GM18867 (cell line): Measurements from ENCODE around the gene TNP2.
A peak's percentile ranks its signal among the peaks of the same experiment; 100 is the strongest.
"Not testable (repeated sequence)": the region's sequence is repeated elsewhere in the genome, so short reads cannot be mapped to it uniquely, and the experiment has no call there.

ENCODE experiments used
- ATAC-seq: cut with Tn5 transposase; IDR thresholded peaks from one replicate; pipeline ENCODE4 v1.9.1; 2021; ENCODE audit warnings: mild to moderate bottlenecking, moderate library complexity; ENCODE audit not compliant: unreplicated experiment

The TNP2 gene

DNA sequence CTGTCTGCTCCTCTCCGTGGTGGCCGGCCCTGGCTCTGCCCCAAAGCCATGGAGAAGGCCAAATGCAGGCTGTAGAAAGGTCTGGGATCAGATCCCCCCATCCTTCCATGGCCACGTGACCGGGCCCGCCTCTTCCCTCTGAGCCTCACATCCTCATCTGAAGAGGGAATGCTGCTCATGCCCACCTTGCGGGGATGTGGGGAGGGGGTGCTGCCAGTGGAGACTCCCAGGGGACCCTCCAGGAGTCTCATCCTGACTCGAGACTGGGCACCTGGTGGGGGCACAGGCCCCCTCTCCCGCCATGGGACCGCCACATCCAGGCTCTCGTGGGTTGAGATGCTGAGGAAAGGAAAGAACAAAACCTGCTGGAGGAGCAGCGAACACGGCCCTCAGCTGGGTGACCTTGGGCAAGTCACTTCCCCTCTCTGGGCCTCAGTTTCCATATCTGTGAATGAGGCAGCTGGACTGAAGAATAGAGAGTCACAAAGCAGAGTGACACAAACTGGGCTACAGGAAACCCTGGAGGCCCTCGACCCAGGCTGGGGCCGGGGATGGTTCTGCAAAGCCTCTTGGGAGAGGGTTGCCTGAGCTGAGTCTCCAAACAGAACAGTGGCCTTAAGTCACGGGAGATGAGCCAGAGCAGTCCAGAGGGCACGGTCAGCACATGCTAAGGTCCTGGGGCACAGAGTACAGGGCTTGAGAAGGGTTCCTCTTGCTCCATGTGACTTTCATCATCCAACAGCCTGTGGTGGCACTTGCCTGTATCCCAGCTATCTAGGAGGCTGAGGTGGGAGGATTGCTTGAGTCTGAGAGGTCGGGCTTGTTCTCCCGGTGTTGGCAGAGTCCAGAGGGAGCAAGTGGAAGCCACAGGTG, 43.2 kb downstream of the TNP2 start:
- ATAC-seq = no peak

DNA sequence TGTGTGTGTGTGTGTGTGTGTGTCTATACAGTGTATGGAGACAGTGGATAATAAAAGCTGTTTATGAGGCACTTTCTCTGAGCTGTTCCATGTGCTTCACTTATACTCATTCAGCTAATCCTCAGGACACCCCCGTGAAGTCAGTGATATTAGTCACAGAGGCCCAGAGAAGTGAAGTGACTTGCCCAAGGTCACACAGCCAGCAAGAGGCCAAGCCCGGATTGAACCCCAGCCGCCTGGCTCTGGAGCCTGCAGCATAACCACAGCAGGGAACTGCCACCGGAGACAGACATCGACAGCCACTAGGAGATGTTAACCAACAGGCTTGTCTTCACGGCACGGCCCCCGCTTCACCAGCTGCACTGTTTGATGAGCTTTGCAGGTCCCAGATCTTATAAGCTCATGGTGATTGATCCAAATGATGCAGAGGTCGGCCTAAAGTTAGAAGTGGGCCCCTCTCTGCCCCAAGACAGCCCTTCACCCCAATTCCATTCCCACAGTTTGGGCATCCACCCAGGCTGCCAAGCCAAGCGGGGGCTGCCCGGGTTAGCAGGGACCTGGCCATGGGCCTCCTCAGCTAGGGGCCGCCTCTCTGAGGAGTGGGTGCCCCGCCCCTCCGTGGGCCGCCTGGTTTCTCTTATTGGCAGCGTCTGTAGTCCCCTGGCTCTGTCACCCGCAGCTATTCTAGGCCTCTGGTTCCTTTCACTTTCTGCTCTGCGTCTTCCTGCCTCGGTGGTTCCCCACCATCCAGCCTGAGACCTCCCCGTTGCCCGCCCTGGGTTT, 44.0 kb downstream of the TNP2 start:
- ATAC-seq = peak; percentile 86

DNA sequence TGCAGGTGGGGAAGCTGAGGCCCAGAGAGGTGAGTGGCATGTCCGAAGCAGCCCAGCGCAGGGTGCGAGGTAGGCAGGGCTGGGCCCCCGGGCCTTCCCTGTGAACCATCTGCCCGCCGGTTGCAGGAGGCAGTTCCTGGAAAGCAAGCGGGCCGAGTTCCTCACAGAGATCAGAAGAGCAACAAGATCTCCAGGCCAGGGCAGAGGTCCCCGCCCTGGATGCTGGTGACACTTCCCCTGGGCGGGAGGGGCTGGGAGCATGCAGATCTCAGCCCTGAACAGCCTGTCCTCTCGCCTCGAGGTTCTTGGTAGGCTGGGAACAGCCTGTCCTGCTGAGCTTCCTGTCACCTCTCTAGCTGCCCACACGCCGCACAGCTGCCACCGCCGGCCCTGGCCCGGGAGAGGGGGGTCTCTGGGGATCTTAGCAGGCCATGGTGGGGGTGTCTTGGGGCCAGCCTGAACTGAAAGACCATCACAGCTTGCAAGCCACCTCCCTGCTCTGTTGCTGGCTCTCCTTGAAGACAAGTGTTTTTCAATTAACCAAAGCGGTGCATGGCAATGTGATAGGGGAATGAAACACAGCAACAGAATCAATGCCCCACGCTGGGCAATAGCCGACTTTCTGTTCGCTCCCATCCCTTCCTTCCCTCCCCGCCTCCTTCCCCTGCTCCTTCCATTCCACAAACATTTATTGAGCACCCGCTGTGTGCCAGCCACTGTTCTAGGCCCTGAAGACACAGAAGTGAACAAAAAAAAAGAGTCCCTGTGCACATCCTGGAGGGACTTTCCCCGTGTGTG, 44.8 kb downstream of the TNP2 start:
- peak; percentile 42 for ATAC-seq

DNA sequence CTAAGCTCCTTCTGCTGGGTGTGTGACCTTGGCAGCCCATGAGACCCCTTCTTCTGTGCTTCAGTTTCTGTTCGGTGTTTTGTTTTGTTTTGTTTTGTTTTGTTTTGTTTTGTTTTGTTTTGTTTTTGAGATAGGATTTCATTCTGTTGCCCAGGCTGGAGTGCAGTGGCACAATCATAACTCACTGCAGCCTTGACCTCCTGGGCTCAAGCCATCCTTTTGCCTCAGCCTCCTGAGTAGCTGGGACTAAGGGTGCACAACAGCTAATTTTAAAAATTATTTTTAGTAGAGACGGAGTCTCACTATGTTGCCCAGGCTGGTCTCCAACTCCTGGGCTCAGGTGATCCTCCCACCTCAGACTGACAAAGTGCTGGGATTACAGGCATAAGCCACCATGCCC, 48.6 kb downstream of the TNP2 start:
- not testable (repeated sequence) for ATAC-seq

DNA sequence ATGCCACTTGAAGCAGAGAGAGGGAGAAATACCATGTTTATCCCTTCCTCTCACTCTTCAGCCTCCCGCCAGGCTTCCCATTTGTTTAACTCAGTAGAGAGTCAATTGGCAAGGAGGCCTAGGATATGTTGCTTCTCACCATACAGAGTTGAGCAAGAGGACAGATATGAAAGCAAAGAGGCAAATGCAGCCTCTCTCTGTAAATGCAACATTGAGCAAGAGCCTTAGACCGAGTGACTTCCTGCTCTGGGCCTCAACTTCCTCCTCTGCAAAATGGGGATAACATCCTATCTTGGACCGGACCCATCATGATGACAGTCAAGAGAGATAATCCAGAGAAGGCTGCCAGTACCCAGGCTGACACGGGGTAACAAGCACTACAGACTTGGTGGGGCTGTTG, 49.9 kb downstream of the TNP2 start:
- no peak for ATAC-seq

DNA sequence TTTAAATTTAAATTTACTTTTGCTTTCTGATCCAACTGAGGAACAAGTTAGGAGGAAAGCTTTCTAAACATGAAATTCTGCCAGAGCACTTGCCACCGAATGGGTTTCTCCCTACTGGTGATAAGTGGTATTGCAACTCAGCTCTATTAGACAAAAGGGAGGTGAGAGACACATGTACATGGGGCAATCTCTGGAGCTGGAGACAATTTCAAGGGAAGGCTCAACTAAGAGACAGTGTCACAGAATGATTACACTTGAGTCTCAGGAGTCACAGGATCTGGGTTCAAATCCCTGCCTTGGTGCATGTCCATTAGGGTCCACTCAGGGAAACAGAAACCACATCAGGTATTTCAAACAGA, 50.5 kb downstream of the TNP2 start:
- ATAC-seq = no peak
